SK-N-SH treated with all-trans-retinoic acid at 6 μM for 48 hours (cell line): Measurements from ENCODE around the gene TCP11L1.
A peak's percentile ranks its signal among the peaks of the same experiment; 100 is the strongest.

Source experiments
- ATAC-seq: fragments of 200-7000 bp; cut with Tn5 transposase; 3 replicates; pipeline ENCODE4 v1.9.1; 2020; ENCODE audit warnings: mild to moderate bottlenecking, moderate library complexity
- ARNTL ChIP-seq: fragments of 450-650 bp; formaldehyde crosslinking; IDR thresholded peaks from 2 replicates; pipeline ENCODE4 v1.5.0; 2020; ENCODE audit warnings: low read depth, mild to moderate bottlenecking, moderate library complexity, borderline replicate concordance
- BACH2 ChIP-seq: fragments of 250-450 bp; sonication (Bioruptor Pico); IDR thresholded peaks from 2 replicates; pipeline ENCODE4 v1.9.0; 2021; ENCODE audit warnings: mild to moderate bottlenecking, borderline replicate concordance
- CREB5 ChIP-seq: fragments of 250-450 bp; sonication (Bioruptor Pico); IDR thresholded peaks from 2 replicates; pipeline ENCODE4 v1.5.1; 2020; ENCODE audit warnings: low read depth, mild to moderate bottlenecking, moderate library complexity
- CSDC2 ChIP-seq: fragments of 250-450 bp; sonication (Bioruptor Pico); IDR thresholded peaks from 2 replicates; pipeline ENCODE4 v1.5.0; 2020; ENCODE audit warnings: mild to moderate bottlenecking, moderate library complexity
- ESRRG ChIP-seq: fragments of 250-450 bp; sonication (Bioruptor Pico); IDR thresholded peaks from 2 replicates; pipeline ENCODE4 v1.6.1; 2021; ENCODE audit warnings: mild to moderate bottlenecking
- GLIS3 ChIP-seq: fragments of 250-450 bp; sonication (Bioruptor Pico); IDR thresholded peaks from 2 replicates; pipeline ENCODE4 v1.5.0; 2020; ENCODE audit warnings: mild to moderate bottlenecking, moderate library complexity
- ISL1 ChIP-seq: fragments of 250-450 bp; sonication (Bioruptor Pico); IDR thresholded peaks from 2 replicates; pipeline ENCODE4 v2.1.2; 2022; ENCODE audit warnings: mild to moderate bottlenecking, moderate library complexity
- OSR1 ChIP-seq: fragments of 250-450 bp; sonication (Bioruptor Pico); IDR thresholded peaks from 2 replicates; pipeline ENCODE4 v1.8.0; 2022; ENCODE audit warnings: moderate library complexity, mild to moderate bottlenecking, inconsistent platforms
- PPARA ChIP-seq: fragments of 250-450 bp; sonication (Bioruptor Pico); IDR thresholded peaks from 2 replicates; pipeline ENCODE4 v1.5.0; 2020; ENCODE audit warnings: mild to moderate bottlenecking, borderline replicate concordance
- RARB ChIP-seq: fragments of 250-450 bp; sonication (Bioruptor Pico); IDR thresholded peaks from 2 replicates; pipeline ENCODE4 v1.8.0; 2021; ENCODE audit warnings: mild to moderate bottlenecking, moderate library complexity
- SNAI2 ChIP-seq: fragments of 250-450 bp; sonication (Bioruptor Pico); IDR thresholded peaks from 2 replicates; pipeline ENCODE4 v1.5.0; 2020; ENCODE audit warnings: mild to moderate bottlenecking, moderate library complexity
- TCF4 ChIP-seq: fragments of 250-450 bp; sonication (Bioruptor Pico); IDR thresholded peaks from 2 replicates; pipeline ENCODE4 v1.8.0; 2021; ENCODE audit warnings: mild to moderate bottlenecking, moderate library complexity, borderline replicate concordance
- TSHZ2 ChIP-seq: fragments of 250-450 bp; sonication (Bioruptor Pico); IDR thresholded peaks from 2 replicates; pipeline ENCODE4 v1.5.0; 2020; ENCODE audit warnings: mild to moderate bottlenecking, moderate library complexity
- ZC3H10 ChIP-seq: fragments of 250-450 bp; sonication (Bioruptor Pico); IDR thresholded peaks from 2 replicates; pipeline ENCODE4 v1.5.1; 2021; ENCODE audit warnings: mild to moderate bottlenecking, moderate library complexity
- ZFP3 ChIP-seq: fragments of 250-450 bp; sonication (Bioruptor Pico); IDR thresholded peaks from 2 replicates; pipeline ENCODE4 v1.5.0; 2020; ENCODE audit warnings: mild to moderate bottlenecking, moderate library complexity
- ZFP30 ChIP-seq: fragments of 450-650 bp; formaldehyde crosslinking; IDR thresholded peaks from 2 replicates; pipeline ENCODE4 v1.5.0; 2022; ENCODE audit warnings: mild to moderate bottlenecking, moderate library complexity
- ZNF565 ChIP-seq: fragments of 450-650 bp; formaldehyde crosslinking; conservative IDR thresholded peaks from 2 replicates; pipeline ENCODE4 v1.5.0; 2020; ENCODE audit warnings: low read depth, mild to moderate bottlenecking, moderate library complexity
- ZNF70 ChIP-seq: fragments of 450-650 bp; formaldehyde crosslinking; IDR thresholded peaks from 2 replicates; pipeline ENCODE4 v1.5.0; 2020; ENCODE audit warnings: mild to moderate bottlenecking, moderate library complexity
- ZNF8 ChIP-seq: fragments of 450-650 bp; formaldehyde crosslinking; IDR thresholded peaks from 2 replicates; pipeline ENCODE4 v1.5.0; 2020; ENCODE audit warnings: mild to moderate bottlenecking, moderate library complexity
- TF ChIP-seq, protein P1 (sequence below): fragments of 250-450 bp; sonication (Bioruptor Pico); IDR thresholded peaks from 2 replicates; pipeline ENCODE4 v1.5.1; 2021; ENCODE audit warnings: mild to moderate bottlenecking, moderate library complexity
- TF ChIP-seq, protein P2 (sequence below): fragments of 250-450 bp; sonication (Bioruptor Pico); IDR thresholded peaks from 2 replicates; pipeline ENCODE4 v1.8.0; 2021; ENCODE audit warnings: low read depth, mild to moderate bottlenecking, moderate library complexity, borderline replicate concordance
- TF ChIP-seq, protein P3 (sequence below): fragments of 250-450 bp; sonication (Bioruptor Pico); IDR thresholded peaks from 2 replicates; pipeline ENCODE4 v1.8.0; 2020; ENCODE audit warnings: mild to moderate bottlenecking, moderate library complexity, borderline replicate concordance

TCP11L1 gene

DNA sequence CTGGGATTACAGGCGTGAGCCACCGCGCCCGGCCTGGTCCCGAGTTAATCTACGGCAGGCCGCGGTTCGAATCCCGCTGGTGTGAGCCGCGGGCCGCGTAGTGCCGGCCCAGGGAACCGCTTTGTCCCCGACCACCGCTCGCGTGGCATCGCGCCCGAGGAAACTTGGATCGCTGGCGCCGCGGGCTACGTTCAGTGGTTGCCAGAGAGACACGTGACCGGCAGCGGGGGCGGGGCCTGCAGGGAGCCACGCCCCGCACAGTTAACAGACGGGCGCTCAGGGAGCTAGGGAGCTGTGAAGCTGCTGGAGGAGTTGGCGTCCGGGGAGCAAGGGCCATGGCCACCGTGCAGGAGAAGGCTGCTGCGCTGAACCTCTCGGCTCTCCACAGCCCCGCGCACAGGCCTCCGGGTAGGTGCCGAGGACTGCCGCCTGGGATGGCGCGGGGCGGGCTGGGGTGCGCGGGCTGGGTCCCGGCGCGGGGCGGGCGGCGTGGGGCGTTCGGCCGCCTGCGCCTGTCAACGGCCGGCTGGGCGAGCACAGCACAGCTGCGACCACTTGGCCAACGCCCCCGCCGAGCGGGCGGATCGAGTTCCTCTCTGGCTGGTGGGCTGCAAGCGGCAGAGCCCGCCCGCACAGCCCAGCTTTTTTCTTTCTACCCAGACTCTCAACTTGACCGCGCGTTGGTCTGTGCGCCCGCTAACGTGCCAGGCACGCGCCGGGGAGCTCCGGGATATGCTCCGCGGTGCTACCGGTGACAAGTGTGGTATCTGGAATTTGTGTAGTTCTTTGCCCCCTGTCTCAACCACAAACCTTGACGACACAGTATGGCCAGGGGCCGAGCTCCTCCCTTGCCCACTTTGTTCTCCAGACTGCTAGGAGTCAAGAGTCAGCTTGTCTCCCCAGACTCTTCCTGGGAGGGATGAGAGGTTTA lies 23.5 kb upstream of the TCP11L1 start, which contains the start of gene DEPDC7:
Gene DEPDC7, plus strand, starts transcription at position 258 of the 931 bp plus-strand sequence. Its CDS starts 78 bp downstream, at position 336.
- TF ChIP-seq CSDC2 (CRISPR knock-in tag) = 0 out of 2 replicates have a peak, but pooled peaks have one; percentile 32
- no peak for TF ChIP-seq ESRRG (CRISPR knock-in tag)
- peak; percentile 68; the same call in 1 of the 2 replicates for TF ChIP-seq ZFP3
- peak; percentile 89 for ATAC-seq

DNA sequence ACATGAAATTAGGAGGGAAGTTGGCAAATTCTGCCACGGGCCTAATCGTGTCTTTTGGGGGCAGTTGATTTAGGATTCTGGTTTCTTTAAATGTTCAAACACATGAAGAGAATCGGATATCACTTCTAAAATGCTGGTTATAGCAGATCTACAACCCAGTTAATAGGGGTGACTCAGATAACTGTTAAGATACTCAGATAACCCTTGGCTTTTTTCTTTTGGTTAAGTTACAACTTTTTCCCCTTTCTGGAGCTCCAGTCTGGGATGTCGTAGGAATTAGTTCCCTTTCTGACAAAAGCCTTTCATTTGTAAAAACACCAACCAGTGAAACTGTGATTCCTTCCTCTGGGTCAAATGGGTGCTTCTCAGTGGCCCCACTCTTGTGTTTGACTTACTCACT lies 22.7 kb upstream of the TCP11L1 start:
- TF ChIP-seq PPARA (no peak), GLIS3 (no peak), ISL1 (CRISPR knock-in tag) (no peak)
- ATAC-seq = peak; percentile 33

DNA sequence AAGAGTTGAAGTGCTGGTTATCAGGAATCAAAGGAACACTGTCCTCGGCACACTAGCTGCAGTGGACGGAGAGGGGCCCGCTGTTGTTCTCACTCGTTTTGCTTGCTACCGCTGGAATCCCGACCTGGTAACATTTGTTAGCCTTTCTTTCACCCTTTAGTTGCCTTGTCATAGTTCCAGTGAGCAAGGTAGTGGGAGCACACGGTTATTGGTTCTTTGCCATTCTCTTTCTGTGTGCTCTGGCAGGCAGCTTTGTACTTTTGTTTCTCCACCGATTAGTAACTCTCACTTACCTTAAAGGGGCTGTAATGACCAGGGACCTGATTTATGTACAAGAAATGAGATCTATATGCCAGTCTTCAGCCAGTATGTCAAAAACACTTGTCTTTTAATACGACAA lies 21.9 kb upstream of the TCP11L1 start:
- TF ChIP-seq CSDC2 (CRISPR knock-in tag) = no peak
- no peak for TF ChIP-seq ZFP3
- ATAC-seq = no peak

GRCh38 chr11:33017965-33018364 lies 21.4 kb upstream of the TCP11L1 start:
- no peak for ATAC-seq
- TF ChIP-seq OSR1 (CRISPR knock-in tag) = no peak
- no peak for TF ChIP-seq RARB
- TF ChIP-seq ZC3H10 (CRISPR knock-in tag) = no peak
- TF ChIP-seq ARNTL (CRISPR knock-in tag) = no peak
- TF ChIP-seq BACH2 (CRISPR knock-in tag) = no peak
- TF ChIP-seq ZNF70 (CRISPR knock-in tag) = no peak
- TF ChIP-seq, protein P1, sequence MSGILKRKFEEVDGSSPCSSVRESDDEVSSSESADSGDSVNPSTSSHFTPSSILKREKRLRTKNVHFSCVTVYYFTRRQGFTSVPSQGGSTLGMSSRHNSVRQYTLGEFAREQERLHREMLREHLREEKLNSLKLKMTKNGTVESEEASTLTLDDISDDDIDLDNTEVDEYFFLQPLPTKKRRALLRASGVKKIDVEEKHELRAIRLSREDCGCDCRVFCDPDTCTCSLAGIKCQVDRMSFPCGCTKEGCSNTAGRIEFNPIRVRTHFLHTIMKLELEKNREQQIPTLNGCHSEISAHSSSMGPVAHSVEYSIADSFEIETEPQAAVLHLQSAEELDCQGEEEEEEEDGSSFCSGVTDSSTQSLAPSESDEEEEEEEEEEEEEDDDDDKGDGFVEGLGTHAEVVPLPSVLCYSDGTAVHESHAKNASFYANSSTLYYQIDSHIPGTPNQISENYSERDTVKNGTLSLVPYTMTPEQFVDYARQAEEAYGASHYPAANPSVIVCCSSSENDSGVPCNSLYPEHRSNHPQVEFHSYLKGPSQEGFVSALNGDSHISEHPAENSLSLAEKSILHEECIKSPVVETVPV (CRISPR knock-in tag) = no peak
- TF ChIP-seq ISL1 (CRISPR knock-in tag) = no peak
- TF ChIP-seq ZNF565 (CRISPR knock-in tag) = no peak
- no peak for TF ChIP-seq ZFP3
- TF ChIP-seq GLIS3 = no peak
- no peak for TF ChIP-seq CREB5 (CRISPR knock-in tag)
- TF ChIP-seq TSHZ2 (CRISPR knock-in tag) = no peak
- TF ChIP-seq SNAI2 (CRISPR knock-in tag) = no peak
- no peak for TF ChIP-seq CSDC2 (CRISPR knock-in tag)
- no peak for TF ChIP-seq ZNF8
- no peak for TF ChIP-seq PPARA

DNA sequence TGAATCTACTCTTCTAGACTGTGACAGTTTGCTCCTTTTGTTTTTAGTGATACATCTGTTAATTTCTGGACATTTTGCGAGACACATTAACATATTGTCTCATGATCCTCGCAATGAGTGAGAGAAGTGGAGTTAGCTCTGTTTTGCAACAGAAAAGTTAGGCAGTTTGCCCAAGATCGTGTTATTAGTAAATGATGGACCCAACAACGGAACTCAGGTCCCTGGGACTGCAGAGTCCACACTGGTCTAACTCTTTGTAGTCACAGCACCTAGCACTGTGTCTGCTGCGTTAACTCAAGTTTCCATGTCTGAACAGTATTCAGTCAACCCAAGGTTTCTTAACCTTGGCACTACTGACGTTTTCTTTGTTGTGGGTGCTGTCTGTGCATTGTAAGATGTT lies 20.5 kb upstream of the TCP11L1 start:
- ATAC-seq = no peak
- TF ChIP-seq RARB (no peak), GLIS3 (no peak), ZNF565 (CRISPR knock-in tag) (no peak), PPARA (no peak), ZFP30 (CRISPR knock-in tag) (no peak), ZFP3 (no peak), ESRRG (CRISPR knock-in tag) (no peak), BACH2 (CRISPR knock-in tag) (no peak), OSR1 (CRISPR knock-in tag) (no peak), ZNF70 (CRISPR knock-in tag) (no peak), TCF4 (CRISPR knock-in tag) (no peak)
- TF ChIP-seq, protein P2, sequence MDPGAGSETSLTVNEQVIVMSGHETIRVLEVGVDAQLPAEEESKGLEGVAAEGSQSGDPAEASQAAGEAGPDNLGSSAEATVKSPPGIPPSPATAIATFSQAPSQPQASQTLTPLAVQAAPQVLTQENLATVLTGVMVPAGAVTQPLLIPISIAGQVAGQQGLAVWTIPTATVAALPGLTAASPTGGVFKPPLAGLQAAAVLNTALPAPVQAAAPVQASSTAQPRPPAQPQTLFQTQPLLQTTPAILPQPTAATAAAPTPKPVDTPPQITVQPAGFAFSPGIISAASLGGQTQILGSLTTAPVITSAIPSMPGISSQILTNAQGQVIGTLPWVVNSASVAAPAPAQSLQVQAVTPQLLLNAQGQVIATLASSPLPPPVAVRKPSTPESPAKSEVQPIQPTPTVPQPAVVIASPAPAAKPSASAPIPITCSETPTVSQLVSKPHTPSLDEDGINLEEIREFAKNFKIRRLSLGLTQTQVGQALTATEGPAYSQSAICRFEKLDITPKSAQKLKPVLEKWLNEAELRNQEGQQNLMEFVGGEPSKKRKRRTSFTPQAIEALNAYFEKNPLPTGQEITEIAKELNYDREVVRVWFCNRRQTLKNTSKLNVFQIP (CRISPR knock-in tag) = no peak
- TF ChIP-seq, protein P3, sequence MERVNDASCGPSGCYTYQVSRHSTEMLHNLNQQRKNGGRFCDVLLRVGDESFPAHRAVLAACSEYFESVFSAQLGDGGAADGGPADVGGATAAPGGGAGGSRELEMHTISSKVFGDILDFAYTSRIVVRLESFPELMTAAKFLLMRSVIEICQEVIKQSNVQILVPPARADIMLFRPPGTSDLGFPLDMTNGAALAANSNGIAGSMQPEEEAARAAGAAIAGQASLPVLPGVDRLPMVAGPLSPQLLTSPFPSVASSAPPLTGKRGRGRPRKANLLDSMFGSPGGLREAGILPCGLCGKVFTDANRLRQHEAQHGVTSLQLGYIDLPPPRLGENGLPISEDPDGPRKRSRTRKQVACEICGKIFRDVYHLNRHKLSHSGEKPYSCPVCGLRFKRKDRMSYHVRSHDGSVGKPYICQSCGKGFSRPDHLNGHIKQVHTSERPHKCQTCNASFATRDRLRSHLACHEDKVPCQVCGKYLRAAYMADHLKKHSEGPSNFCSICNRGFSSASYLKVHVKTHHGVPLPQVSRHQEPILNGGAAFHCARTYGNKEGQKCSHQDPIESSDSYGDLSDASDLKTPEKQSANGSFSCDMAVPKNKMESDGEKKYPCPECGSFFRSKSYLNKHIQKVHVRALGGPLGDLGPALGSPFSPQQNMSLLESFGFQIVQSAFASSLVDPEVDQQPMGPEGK = no peak
- TF ChIP-seq, protein P1 (CRISPR knock-in tag) = no peak
